ENCODE data around the gene ACTL6B. TPM values are rescaled to one million over a fixed set of nuclear protein-coding genes. Genes with fewer than 3 reads are reported as not detected.

Gene ACTL6B
- polyA plus RNA-seq, 2 of the 4 experiments (the other 2 are of a cell fraction) = not detected

DNA sequence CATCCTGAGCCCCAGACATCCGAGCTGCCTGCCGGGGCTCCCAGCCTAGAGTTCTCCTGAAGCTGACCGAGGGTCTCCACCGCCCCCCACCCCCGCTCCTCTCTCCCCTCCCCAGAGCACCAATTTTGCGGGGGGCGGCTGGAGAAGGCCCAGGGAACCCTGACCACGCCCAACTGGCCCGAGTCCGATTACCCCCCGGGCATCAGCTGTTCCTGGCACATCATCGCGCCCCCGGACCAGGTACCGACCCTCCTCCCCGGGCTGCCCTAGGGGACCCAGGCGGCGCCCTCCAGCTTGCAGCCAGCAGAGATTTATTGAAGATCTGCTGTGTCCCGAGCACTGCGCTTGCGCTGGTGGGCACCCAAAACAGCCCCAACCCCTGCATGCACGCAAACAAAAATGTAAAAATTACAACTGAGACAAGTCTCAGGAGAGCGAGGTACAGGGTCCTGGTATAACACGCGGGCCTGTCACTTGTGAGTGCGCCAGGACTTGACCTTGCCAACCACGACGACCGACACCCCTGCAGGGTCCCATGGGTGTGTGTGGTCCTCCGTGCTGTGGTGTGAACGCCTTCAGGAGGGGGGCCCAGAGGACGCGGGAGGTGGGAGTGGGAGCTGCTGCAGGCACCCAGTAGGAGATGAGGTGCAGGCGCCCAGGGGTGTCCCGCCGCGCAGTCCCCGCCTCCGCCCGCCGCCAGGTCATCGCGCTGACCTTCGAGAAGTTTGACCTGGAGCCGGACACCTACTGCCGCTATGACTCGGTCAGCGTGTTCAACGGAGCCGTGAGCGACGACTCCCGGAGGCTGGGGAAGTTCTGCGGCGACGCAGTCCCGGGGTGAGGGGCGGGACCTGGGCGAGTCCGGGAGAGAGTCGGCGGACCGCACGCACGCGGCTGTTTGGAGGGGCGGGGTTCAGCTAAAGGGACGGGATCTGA lies 51.0 kb downstream of the ACTL6B start:
- peak overlapping the region; percentile 100 for H3K4me2 ChIP-seq
- peak overlapping the region; percentile 84 to 86 for H3K27ac ChIP-seq
- H3K4me1 ChIP-seq = 0 out of 3 replicates have a peak, but pooled peaks cover 8% of the 10 kb centered on the region
- WGBS (ENCODE audit: missing lambda C conversion rate) = 4% methylated on average over 14 of the region's 68 CpGs
- peak; percentile 57 to 71 for ATAC-seq
- H3K9me3 ChIP-seq = no peaks in the 10 kb centered on the region
- peak overlapping the region; percentile 74 for H3K4me3 ChIP-seq
- no peak for FAIRE-seq
- POLR2A ChIA-PET = interaction anchor here (0.8 to 1.6 kb wide), 2 partner anchors 19 to 68 kb away, joined by 3 to 7 read pairs; partner anchors contain the start of genes FBXO24 and LRCH4
- TF ChIP-seq CHD2 (IDR thresholded peaks at IDR 0.05; ENCODE audit: low read length, partially characterized antibody) = no peak
- TF ChIP-seq POLR2A (IDR thresholded peaks at IDR 0.05; ENCODE audit: low read length) = 0 out of 2 replicates have a peak, but pooled peaks have one; percentile 12
- TF ChIP-seq, protein P1, sequence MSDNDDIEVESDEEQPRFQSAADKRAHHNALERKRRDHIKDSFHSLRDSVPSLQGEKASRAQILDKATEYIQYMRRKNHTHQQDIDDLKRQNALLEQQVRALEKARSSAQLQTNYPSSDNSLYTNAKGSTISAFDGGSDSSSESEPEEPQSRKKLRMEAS (IDR thresholded peaks at IDR 0.05) = peak; percentile 77
- TF ChIP-seq, protein P2, sequence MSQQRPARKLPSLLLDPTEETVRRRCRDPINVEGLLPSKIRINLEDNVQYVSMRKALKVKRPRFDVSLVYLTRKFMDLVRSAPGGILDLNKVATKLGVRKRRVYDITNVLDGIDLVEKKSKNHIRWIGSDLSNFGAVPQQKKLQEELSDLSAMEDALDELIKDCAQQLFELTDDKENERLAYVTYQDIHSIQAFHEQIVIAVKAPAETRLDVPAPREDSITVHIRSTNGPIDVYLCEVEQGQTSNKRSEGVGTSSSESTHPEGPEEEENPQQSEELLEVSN (IDR thresholded peaks at IDR 0.05; ENCODE audit: borderline replicate concordance, low read depth) = peak; percentile 68; the same call in 1 of the 2 replicates
- CTCF ChIA-PET = interaction anchor here (0.7 to 4.8 kb wide), 13 partner anchors 9 to 140 kb away, joined by 3 to 32 read pairs (median 5); partner anchors contain the start of genes FBXO24, GIGYF1 and LRCH4
- peak; percentile 48 to 74 for DNase-seq (ENCODE audit: low read depth in 1 of 2, low spot score in 1 of 2)

DNA sequence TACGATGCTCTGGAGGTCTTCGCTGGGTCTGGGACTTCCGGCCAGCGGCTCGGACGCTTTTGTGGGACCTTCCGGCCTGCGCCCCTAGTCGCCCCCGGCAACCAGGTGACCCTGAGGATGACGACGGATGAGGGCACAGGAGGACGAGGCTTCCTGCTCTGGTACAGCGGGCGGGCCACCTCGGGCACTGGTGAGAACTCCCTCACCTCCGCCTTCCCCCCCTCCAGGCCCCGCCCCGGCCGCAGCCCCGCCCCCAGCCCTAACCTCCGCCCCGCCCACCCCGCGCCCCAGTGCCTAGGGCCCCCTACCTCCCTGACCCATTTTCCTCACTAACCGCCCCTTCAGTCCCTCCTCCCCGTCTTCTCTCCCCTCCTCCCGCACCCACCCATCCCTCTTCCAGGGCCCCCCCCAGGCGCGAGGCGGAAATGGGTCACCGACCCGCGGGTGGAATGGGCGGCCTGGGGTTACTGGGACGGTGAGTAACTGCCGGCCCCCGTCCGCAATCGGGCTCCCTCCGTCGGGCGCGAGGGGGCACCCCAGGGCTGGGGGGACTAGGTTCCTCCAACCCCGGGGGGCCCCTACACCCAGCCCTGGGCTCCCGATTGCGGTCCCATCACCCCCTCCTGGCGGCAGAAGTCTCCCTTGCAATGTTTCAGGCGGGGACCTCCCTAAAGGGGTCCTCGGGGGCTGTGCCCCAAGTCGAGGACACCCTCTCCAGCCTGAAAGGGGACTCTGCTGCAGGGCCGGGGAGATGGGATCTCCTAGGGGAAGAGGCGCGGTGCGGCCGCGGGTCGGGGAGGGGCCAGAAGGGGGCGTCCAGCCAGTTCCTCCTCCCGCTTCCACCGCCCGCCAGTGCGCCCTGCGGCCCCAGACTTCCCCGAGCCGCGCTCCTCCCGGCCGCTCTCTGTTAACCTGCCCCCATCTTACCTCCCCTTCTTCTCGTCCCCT lies 51.9 kb downstream of the ACTL6B start:
- TF ChIP-seq PHF8 (IDR thresholded peaks at IDR 0.05; ENCODE audit: borderline replicate concordance, low read depth) (peak; percentile 36; the same call in 1 of the 2 replicates), RFX5 (IDR thresholded peaks at IDR 0.05) (no peak), FOSL2 (IDR thresholded peaks at IDR 0.05) (no peak), FOSL2 (CRISPR knock-in tag; IDR thresholded peaks at IDR 0.05) (peak; percentile 3; the same call in 1 of the 2 replicates), SMC3 (IDR thresholded peaks at IDR 0.05) (peak; percentile 34; the same call in 2 of the 3 replicates), BHLHE40 (IDR thresholded peaks at IDR 0.05; ENCODE audit: low read depth, low read length) (no peak), CHD4 (IDR thresholded peaks at IDR 0.05; ENCODE audit: borderline replicate concordance) (no peak), POLR2A (IDR thresholded peaks at IDR 0.05; ENCODE audit: low read length) (peak; percentile 33; the same call in 1 of the 2 replicates), TFCP2L1 (CRISPR knock-in tag; IDR thresholded peaks at IDR 0.05) (no peak), NPAS2 (CRISPR knock-in tag; IDR thresholded peaks at IDR 0.05; ENCODE audit: borderline replicate concordance) (no peak), JUNB (IDR thresholded peaks at IDR 0.05) (no peak), REST (IDR thresholded peaks at IDR 0.05) (no peak)
- TF ChIP-seq, protein P1 (IDR thresholded peaks at IDR 0.05) = no peak; the same call in 1 of the 2 replicates
- TF ChIP-seq, protein P3, sequence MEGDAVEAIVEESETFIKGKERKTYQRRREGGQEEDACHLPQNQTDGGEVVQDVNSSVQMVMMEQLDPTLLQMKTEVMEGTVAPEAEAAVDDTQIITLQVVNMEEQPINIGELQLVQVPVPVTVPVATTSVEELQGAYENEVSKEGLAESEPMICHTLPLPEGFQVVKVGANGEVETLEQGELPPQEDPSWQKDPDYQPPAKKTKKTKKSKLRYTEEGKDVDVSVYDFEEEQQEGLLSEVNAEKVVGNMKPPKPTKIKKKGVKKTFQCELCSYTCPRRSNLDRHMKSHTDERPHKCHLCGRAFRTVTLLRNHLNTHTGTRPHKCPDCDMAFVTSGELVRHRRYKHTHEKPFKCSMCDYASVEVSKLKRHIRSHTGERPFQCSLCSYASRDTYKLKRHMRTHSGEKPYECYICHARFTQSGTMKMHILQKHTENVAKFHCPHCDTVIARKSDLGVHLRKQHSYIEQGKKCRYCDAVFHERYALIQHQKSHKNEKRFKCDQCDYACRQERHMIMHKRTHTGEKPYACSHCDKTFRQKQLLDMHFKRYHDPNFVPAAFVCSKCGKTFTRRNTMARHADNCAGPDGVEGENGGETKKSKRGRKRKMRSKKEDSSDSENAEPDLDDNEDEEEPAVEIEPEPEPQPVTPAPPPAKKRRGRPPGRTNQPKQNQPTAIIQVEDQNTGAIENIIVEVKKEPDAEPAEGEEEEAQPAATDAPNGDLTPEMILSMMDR (IDR thresholded peaks at IDR 0.05) = peak; percentile 53
- FAIRE-seq (no peak), ATAC-seq (peak; percentile 80 to 90), DNase-seq (ENCODE audit: low read depth in 1 of 2, low spot score in 1 of 2) (peak; percentile 78 to 90)
- CTCF ChIA-PET = interaction anchor here (0.7 to 4.8 kb wide), 16 partner anchors 10 to 153 kb away, joined by 3 to 32 read pairs (median 5); partner anchors contain the start of genes FBXO24, GIGYF1 and LRCH4
- H3K9me3 ChIP-seq = no peaks in the 10 kb centered on the region
- peak overlapping the region; percentile 84 to 86 for H3K27ac ChIP-seq
- POLR2A ChIA-PET = interaction anchor here (0.5 to 1.9 kb wide), 3 partner anchors 8 to 18 kb away, joined by 4 to 7 read pairs (median 5); partner anchors contain the start of genes FBXO24, LRCH4 and MOSPD3
- 12% methylated on average over 36 of the region's 70 CpGs for WGBS (ENCODE audit: missing lambda C conversion rate)
- H3K4me2 ChIP-seq = peak overlapping the region; percentile 100
- peak overlapping the region; percentile 74 for H3K4me3 ChIP-seq
- 0 out of 3 replicates have a peak, but pooled peaks cover 8% of the 10 kb centered on the region for H3K4me1 ChIP-seq
